GM19351 (cell line): ENCODE measurements around the gene NFATC4.

Source experiments
- ATAC-seq: cut with Tn5 transposase; IDR thresholded peaks from one replicate; pipeline ENCODE4 v1.9.1; 2021; ENCODE audit warnings: mild to moderate bottlenecking, moderate library complexity; ENCODE audit not compliant: unreplicated experiment

NFATC4 gene

GRCh38 chr14:24427537-24428508, 59.8 kb downstream of the NFATC4 start:
- ATAC-seq = no peak

DNA sequence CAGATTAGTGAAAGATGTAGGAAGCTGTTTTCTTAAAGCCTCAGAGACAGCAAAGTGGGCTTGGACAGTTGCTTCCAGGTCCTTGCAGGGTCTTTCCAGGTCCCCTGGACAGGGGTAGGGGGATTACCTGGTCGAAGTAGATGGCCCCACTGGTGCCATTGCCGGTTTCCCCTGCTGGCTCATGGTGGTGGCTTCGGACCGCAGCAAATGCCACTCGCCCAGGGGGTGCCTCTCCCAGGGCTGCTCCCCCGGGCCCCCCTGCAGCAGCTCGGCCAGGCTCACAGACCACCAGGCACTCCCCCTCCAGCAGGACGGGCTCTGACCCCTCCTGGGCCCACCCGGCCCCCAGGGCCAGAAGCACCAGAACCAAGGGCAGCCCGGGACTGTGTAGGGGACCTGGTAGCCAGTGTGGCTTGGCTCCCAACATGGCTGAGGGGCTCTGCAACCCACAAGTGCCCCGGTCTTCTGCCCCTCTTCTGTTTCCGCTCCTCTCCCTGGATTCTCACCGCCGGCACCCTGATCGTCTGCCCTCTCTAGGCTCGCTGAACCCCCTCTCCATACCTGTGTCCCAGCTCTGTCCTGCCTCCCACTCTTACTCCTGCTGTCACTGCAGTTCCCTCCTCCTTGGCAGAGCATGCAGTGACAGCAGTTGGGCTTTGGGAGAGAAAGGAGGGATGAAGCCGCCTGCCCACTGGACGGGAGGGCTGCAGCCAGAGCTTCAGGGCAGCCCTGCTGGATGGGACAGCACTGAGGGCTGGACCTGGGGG, 60.8 kb downstream of the NFATC4 start:
- ATAC-seq = no peak
